ENCODE results near the gene XK.

GRCh38 chrX:37672563-37672962 lies 13.0 kb upstream of the XK start:
- TF ChIP-seq CTCF (IDR thresholded peaks at IDR 0.05; ENCODE audit: extremely low read depth in 1 of 2, insufficient read depth in 1 of 2, low read depth in 1 of 2, low read length in 2 of 2) (no peak), JUN (IDR thresholded peaks at IDR 0.05; ENCODE audit: borderline replicate concordance, insufficient read depth, insufficient read length, low read depth) (no peak), POLR2AphosphoS5 (IDR thresholded peaks at IDR 0.05; ENCODE audit: insufficient read depth, low read depth, low read length) (no peak), EZH2 (IDR thresholded peaks at IDR 0.05; ENCODE audit: borderline replicate concordance, low read depth, low read length, severe bottlenecking) (no peak), MYC (IDR thresholded peaks at IDR 0.05; ENCODE audit: low read depth, low read length) (no peak), POLR2A (IDR thresholded peaks at IDR 0.05; ENCODE audit: low read depth, low read length) (no peak), FOS (IDR thresholded peaks at IDR 0.05; ENCODE audit: borderline replicate concordance, insufficient read depth, low read length) (no peak), MAX (IDR thresholded peaks at IDR 0.05; ENCODE audit: insufficient read depth, insufficient read length) (no peak)
